ENCODE data around the gene TMED8. TPM values are rescaled to one million over a fixed set of nuclear protein-coding genes. Genes with fewer than 3 reads are reported as not detected.
A peak's percentile ranks its signal among the peaks of the same experiment; 100 is the strongest.

The TMED8 gene
- 10 to 100 TPM; 14.7 to 35.2 TPM for total RNA-seq

GRCh38 chr14:77376771-77377501, at the start of gene TMED8, which contains the start of gene SAMD15:
Gene TMED8 (minus strand): TSS chr14:77377094. CDS start chr14:77377053, 41 bp downstream.
Gene SAMD15 (plus strand): TSS chr14:77377379. CDS start chr14:77377419, 40 bp downstream.
- TF ChIP-seq, protein P1, sequence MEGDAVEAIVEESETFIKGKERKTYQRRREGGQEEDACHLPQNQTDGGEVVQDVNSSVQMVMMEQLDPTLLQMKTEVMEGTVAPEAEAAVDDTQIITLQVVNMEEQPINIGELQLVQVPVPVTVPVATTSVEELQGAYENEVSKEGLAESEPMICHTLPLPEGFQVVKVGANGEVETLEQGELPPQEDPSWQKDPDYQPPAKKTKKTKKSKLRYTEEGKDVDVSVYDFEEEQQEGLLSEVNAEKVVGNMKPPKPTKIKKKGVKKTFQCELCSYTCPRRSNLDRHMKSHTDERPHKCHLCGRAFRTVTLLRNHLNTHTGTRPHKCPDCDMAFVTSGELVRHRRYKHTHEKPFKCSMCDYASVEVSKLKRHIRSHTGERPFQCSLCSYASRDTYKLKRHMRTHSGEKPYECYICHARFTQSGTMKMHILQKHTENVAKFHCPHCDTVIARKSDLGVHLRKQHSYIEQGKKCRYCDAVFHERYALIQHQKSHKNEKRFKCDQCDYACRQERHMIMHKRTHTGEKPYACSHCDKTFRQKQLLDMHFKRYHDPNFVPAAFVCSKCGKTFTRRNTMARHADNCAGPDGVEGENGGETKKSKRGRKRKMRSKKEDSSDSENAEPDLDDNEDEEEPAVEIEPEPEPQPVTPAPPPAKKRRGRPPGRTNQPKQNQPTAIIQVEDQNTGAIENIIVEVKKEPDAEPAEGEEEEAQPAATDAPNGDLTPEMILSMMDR (IDR thresholded peaks at IDR 0.05) = peak in 2 of 4 experiments; percentile 43 to 48
- TF ChIP-seq POLR2A (IDR thresholded peaks at IDR 0.05) = peak; percentile 31
- peak; percentile 80 for TF ChIP-seq POLR2AphosphoS5 (IDR thresholded peaks at IDR 0.05)
- Histone ChIP-seq H3K4me1 (replicated peaks) (peaks cover 2% of the 10 kb centered on the region), H3K9me3 (no peaks in the 10 kb centered on the region), H3K4me3 (peak within 1 kb of the TSS; percentile 73), H3K27ac (peak within 1 kb of the TSS; percentile 84 to 85), H3K27me3 (replicated peaks; ENCODE audit: insufficient read depth) (no peaks in the 10 kb centered on the region), H3K36me3 (no peaks in the 10 kb centered on the region)
- intact Hi-C loops (cut with DNase I) = loop anchor here (2.0 to 5.0 kb wide), 2 partner anchors 54 to 80 kb away; partner anchors contain the start of genes AHSA1 and VIPAS39
- peak; percentile 74 for DNase-seq (ENCODE audit: low spot score)
- 0% methylated on average over 34 of the region's 69 CpGs for WGBS

- no peak for DNase-seq (ENCODE audit: low spot score)
- no peak for TF ChIP-seq POLR2AphosphoS5 (IDR thresholded peaks at IDR 0.05)
- Histone ChIP-seq H3K27me3 (replicated peaks; ENCODE audit: insufficient read depth) (no peaks in the 10 kb centered on the region), H3K9me3 (no peaks in the 10 kb centered on the region), H3K4me1 (replicated peaks) (no peaks in the 10 kb centered on the region), H3K27ac (no peak overlapping the region), H3K36me3 (peaks cover 19 to 23% of the 10 kb centered on the region in 2 donors), H3K4me3 (no peak overlapping the region)
- intact Hi-C loops (cut with DNase I) = no loop called here
- 96% methylated on average over 3 of the region's 3 CpGs for WGBS
These were observed 49.5 kb upstream of the TMED8 start for GRCh38 chr14:77426396-77426795.

GRCh38 chr14:77424862-77425261, 48.0 kb upstream of the TMED8 start:
- TF ChIP-seq, protein P1 (IDR thresholded peaks at IDR 0.05) = no peak
- no peak for TF ChIP-seq POLR2AphosphoS5 (IDR thresholded peaks at IDR 0.05)
- no peak for TF ChIP-seq POLR2A (IDR thresholded peaks at IDR 0.05)
- H3K4me3 ChIP-seq = no peak overlapping the region
- peaks cover 19 to 23% of the 10 kb centered on the region in 2 donors for H3K36me3 ChIP-seq
- no peaks in the 10 kb centered on the region for H3K4me1 ChIP-seq (replicated peaks)
- 94% methylated on average over 3 of the region's 3 CpGs for WGBS
- H3K9me3 ChIP-seq = no peaks in the 10 kb centered on the region
- no peak overlapping the region for H3K27ac ChIP-seq
- intact Hi-C loops (cut with DNase I) = no loop called here
- no peak for DNase-seq (ENCODE audit: low spot score)
- H3K27me3 ChIP-seq (replicated peaks; ENCODE audit: insufficient read depth) = no peaks in the 10 kb centered on the region

- Histone ChIP-seq H3K4me3 (no peak within 1 kb of the TSS), H3K36me3 (peaks cover 10% of the 10 kb centered on the region in 2 donors), H3K27me3 (replicated peaks; ENCODE audit: insufficient read depth) (no peaks in the 10 kb centered on the region), H3K9me3 (no peaks in the 10 kb centered on the region), H3K27ac (no peak within 1 kb of the TSS), H3K4me1 (replicated peaks) (no peaks in the 10 kb centered on the region)
- 100% methylated on average over 1 of the region's 1 CpG for WGBS
- intact Hi-C loops (cut with DNase I) = no loop called here
- no peak for DNase-seq (ENCODE audit: low spot score)
- TF ChIP-seq POLR2AphosphoS5 (IDR thresholded peaks at IDR 0.05) = no peak
- no peak for TF ChIP-seq POLR2A (IDR thresholded peaks at IDR 0.05)
- TF ChIP-seq, protein P1 (IDR thresholded peaks at IDR 0.05) = no peak
These were observed 46.5 kb upstream of the TMED8 start, which contains the start of gene NOXRED1 for GRCh38 chr14:77423423-77423822. Gene NOXRED1 (minus strand): TSS chr14:77423523. CDS start chr14:77422889, 634 bp downstream.

GRCh38 chr14:77421201-77421600, 44.3 kb upstream of the TMED8 start:
- Histone ChIP-seq H3K36me3 (peaks cover 0 to 5% of the 10 kb centered on the region in 2 donors), H3K27me3 (replicated peaks; ENCODE audit: insufficient read depth) (no peaks in the 10 kb centered on the region), H3K27ac (no peak overlapping the region), H3K4me1 (replicated peaks) (no peaks in the 10 kb centered on the region), H3K4me3 (no peak overlapping the region), H3K9me3 (no peaks in the 10 kb centered on the region)
- DNase-seq (ENCODE audit: low spot score) = no peak
- 41% methylated on average over 2 of the region's 2 CpGs for WGBS
- intact Hi-C loops (cut with DNase I) = no loop called here
- TF ChIP-seq POLR2A (IDR thresholded peaks at IDR 0.05) (no peak), POLR2AphosphoS5 (IDR thresholded peaks at IDR 0.05) (no peak)
- TF ChIP-seq, protein P1 (IDR thresholded peaks at IDR 0.05) = no peak
